MG63 (cell line): Measurements from ENCODE around the gene SLC25A38. TPM values are rescaled to one million over a fixed set of nuclear protein-coding genes. Genes with fewer than 3 reads are reported as not detected.
"Not testable (repeated sequence)": the region's sequence is repeated elsewhere in the genome, so short reads cannot be mapped to it uniquely, and the experiment has no call there.

ENCODE experiments used
- DNase-seq: peaks from one replicate; pipeline ENCODE4 v3.0.0-alpha.2; 2020
- H3K27me3 ChIP-seq: fragments of 250-450 bp; sonication (Bioruptor Pico); 2 replicates; pipeline ENCODE4 v1.5.1; 2020; ENCODE audit warnings: mild to moderate bottlenecking, moderate library complexity
- H3K36me3 ChIP-seq: fragments of 250-450 bp; sonication (Bioruptor Pico); 2 replicates; pipeline ENCODE4 v1.5.1; 2020; ENCODE audit warnings: mild to moderate bottlenecking, moderate library complexity
- H3K4me3 ChIP-seq: fragments of 250-450 bp; sonication (Bioruptor Pico); 2 replicates; pipeline ENCODE4 v1.5.1; 2020; ENCODE audit warnings: mild to moderate bottlenecking, moderate library complexity
- H3K9me3 ChIP-seq: fragments of 250-450 bp; sonication (Bioruptor Pico); 2 replicates; pipeline ENCODE4 v1.5.1; 2020; ENCODE audit warnings: mild to moderate bottlenecking, moderate library complexity
- total RNA-seq: library from RNA; depleted of rRNA; stranded (reverse); fragments of >200 nt; shearing (Covaris generic); gene quantifications from 2 replicates; pipeline ENCODE4 v1.2.3, GENCODE V29; 2014; ENCODE audit warnings: low replicate concordance; rRNA removed

SLC25A38 gene
- total RNA-seq: 18.2 and 28.8 TPM in 2 replicates

- Histone ChIP-seq H3K27me3 (no peaks in the 10 kb centered on the region), H3K36me3 (no peaks in the 10 kb centered on the region), H3K9me3 (no peaks in the 10 kb centered on the region), H3K4me3 (peak within 1 kb of the TSS; percentile 73)
- peak; percentile 75 for DNase-seq
Observed at GRCh38 chr3:39383045-39383880, at the start of gene SLC25A38. TSS of gene SLC25A38 (plus strand) at chr3:39383370. CDS start at chr3:39383725, 355 bp downstream.

- Histone ChIP-seq H3K27me3 (no peaks in the 10 kb centered on the region), H3K4me3 (no peak overlapping the region)
- no peak for DNase-seq
Observed at GRCh38 chr3:39333607-39334006, 49.6 kb upstream of the SLC25A38 start.

GRCh38 chr3:39334205-39334604 is 49.0 kb upstream of the SLC25A38 start:
- no peak overlapping the region for H3K4me3 ChIP-seq
- no peak for DNase-seq
- H3K36me3 ChIP-seq: no peaks in the 10 kb centered on the region
- no peaks in the 10 kb centered on the region for H3K27me3 ChIP-seq
- H3K9me3 ChIP-seq: no peaks in the 10 kb centered on the region

More at GRCh38 chr3:39333607-39334006, 49.6 kb upstream of the SLC25A38 start:
- Histone ChIP-seq H3K9me3 (no peaks in the 10 kb centered on the region), H3K36me3 (no peaks in the 10 kb centered on the region)

GRCh38 chr3:39338201-39338600 is 45.0 kb upstream of the SLC25A38 start:
- Histone ChIP-seq H3K9me3 (no peaks in the 10 kb centered on the region), H3K36me3 (no peaks in the 10 kb centered on the region), H3K27me3 (no peaks in the 10 kb centered on the region), H3K4me3 (no peak overlapping the region)
- DNase-seq: no peak

GRCh38 chr3:39339086-39339485 is 44.1 kb upstream of the SLC25A38 start:
- DNase-seq: no peak
- no peak overlapping the region for H3K4me3 ChIP-seq
- H3K27me3 ChIP-seq: no peaks in the 10 kb centered on the region

GRCh38 chr3:39343076-39343717 is 40.0 kb upstream of the SLC25A38 start:
- Histone ChIP-seq H3K36me3 (no peaks in the 10 kb centered on the region), H3K27me3 (no peaks in the 10 kb centered on the region), H3K4me3 (no peak overlapping the region), H3K9me3 (no peaks in the 10 kb centered on the region)
- no peak for DNase-seq

More at GRCh38 chr3:39339086-39339485, 44.1 kb upstream of the SLC25A38 start:
- Histone ChIP-seq H3K9me3 (no peaks in the 10 kb centered on the region), H3K36me3 (no peaks in the 10 kb centered on the region)

- H3K4me3 ChIP-seq: no peak overlapping the region
- no peaks in the 10 kb centered on the region for H3K36me3 ChIP-seq
- H3K9me3 ChIP-seq: no peaks in the 10 kb centered on the region
- no peaks in the 10 kb centered on the region for H3K27me3 ChIP-seq
- DNase-seq: no peak
Observed at GRCh38 chr3:39343760-39344159, 39.4 kb upstream of the SLC25A38 start.

- Histone ChIP-seq H3K9me3 (no peaks in the 10 kb centered on the region), H3K4me3 (no peak overlapping the region), H3K27me3 (no peaks in the 10 kb centered on the region), H3K36me3 (no peaks in the 10 kb centered on the region)
- no peak for DNase-seq
Observed at GRCh38 chr3:39344746-39345344, 38.3 kb upstream of the SLC25A38 start.

GRCh38 chr3:39346785-39347585 is 36.2 kb upstream of the SLC25A38 start:
- Histone ChIP-seq H3K9me3 (no peaks in the 10 kb centered on the region), H3K27me3 (no peaks in the 10 kb centered on the region), H3K4me3 (no peak overlapping the region), H3K36me3 (no peaks in the 10 kb centered on the region)
- DNase-seq: no peak

- H3K9me3 ChIP-seq: no peaks in the 10 kb centered on the region
- no peak overlapping the region for H3K4me3 ChIP-seq
Observed at GRCh38 chr3:39347586-39347876, 35.6 kb upstream of the SLC25A38 start.

GRCh38 chr3:39349080-39349479 is 34.1 kb upstream of the SLC25A38 start:
- no peak for DNase-seq
- H3K27me3 ChIP-seq: no peaks in the 10 kb centered on the region
- H3K36me3 ChIP-seq: no peaks in the 10 kb centered on the region
- no peaks in the 10 kb centered on the region for H3K9me3 ChIP-seq
- H3K4me3 ChIP-seq: no peak overlapping the region

More at GRCh38 chr3:39347586-39347876, 35.6 kb upstream of the SLC25A38 start:
- Histone ChIP-seq H3K27me3 (no peaks in the 10 kb centered on the region), H3K36me3 (no peaks in the 10 kb centered on the region)
- no peak for DNase-seq

- no peak overlapping the region for H3K4me3 ChIP-seq
- DNase-seq: no peak
- no peaks in the 10 kb centered on the region for H3K9me3 ChIP-seq
- no peaks in the 10 kb centered on the region for H3K27me3 ChIP-seq
- H3K36me3 ChIP-seq: no peaks in the 10 kb centered on the region
Observed at GRCh38 chr3:39350714-39351113, 32.5 kb upstream of the SLC25A38 start.

- not testable (repeated sequence) for H3K4me3 ChIP-seq, H3K27me3 ChIP-seq, H3K36me3 ChIP-seq, DNase-seq, H3K9me3 ChIP-seq
Observed at GRCh38 chr3:39351134-39351533, 32.0 kb upstream of the SLC25A38 start.

GRCh38 chr3:39353168-39353927 is 29.8 kb upstream of the SLC25A38 start:
- H3K36me3 ChIP-seq, H3K4me3 ChIP-seq, DNase-seq, H3K9me3 ChIP-seq, H3K27me3 ChIP-seq: not testable (repeated sequence)

GRCh38 chr3:39358333-39358732 is 24.8 kb upstream of the SLC25A38 start:
- Histone ChIP-seq H3K36me3 (no peaks in the 10 kb centered on the region), H3K4me3 (no peak overlapping the region), H3K27me3 (no peaks in the 10 kb centered on the region), H3K9me3 (no peaks in the 10 kb centered on the region)
- DNase-seq: no peak

- Histone ChIP-seq H3K9me3 (no peaks in the 10 kb centered on the region), H3K36me3 (no peaks in the 10 kb centered on the region), H3K27me3 (no peaks in the 10 kb centered on the region), H3K4me3 (no peak overlapping the region)
- DNase-seq: no peak
Observed at GRCh38 chr3:39361252-39361927, 21.8 kb upstream of the SLC25A38 start.
